Neural progenitor cell (in vitro differentiated cells): Measurements from ENCODE around the gene XAB2. TPM values are rescaled to one million over a fixed set of nuclear protein-coding genes. Genes with fewer than 3 reads are reported as not detected.
A peak's percentile ranks its signal among the peaks of the same experiment; 100 is the strongest.

Source experiments
- DNase-seq: peaks from one replicate; pipeline ENCODE4 v3.0.0-alpha.2; 2016; ENCODE audit warnings: low spot score
- H2AFZ ChIP-seq: fragments of 200-600 bp; sonication (generic); replicated peaks from 2 replicates; pipeline ENCODE4 v1.6.1; 2016; ENCODE audit warnings: antibody characterized with exemption
- H3F3A ChIP-seq: fragments of 200-600 bp; sonication (generic); 2 replicates; pipeline ENCODE4 v1.6.1; 2016; ENCODE audit warnings: antibody characterized with exemption, low read depth
- H3K27ac ChIP-seq: fragments of 200-600 bp; sonication (generic); 2 replicates; pipeline ENCODE4 v1.5.1; 2016; ENCODE audit warnings: mild to moderate bottlenecking
- H3K27me3 ChIP-seq: fragments of 200-600 bp; sonication (generic); 2 replicates; pipeline ENCODE4 v1.6.1; 2016; ENCODE audit warnings: mild to moderate bottlenecking, moderate library complexity
- H3K36me3 ChIP-seq: fragments of 200-600 bp; sonication (generic); 2 replicates; pipeline ENCODE4 v1.5.1; 2016
- H3K4me1 ChIP-seq: fragments of 200-600 bp; sonication (generic); 2 replicates; pipeline ENCODE4 v1.6.1; 2016; ENCODE audit warnings: mixed run types
- H3K4me2 ChIP-seq: fragments of 200-600 bp; sonication (generic); 2 replicates; pipeline ENCODE4 v1.6.1; 2016
- H3K4me3 ChIP-seq: fragments of 200-600 bp; sonication (generic); 2 replicates; pipeline ENCODE4 v1.5.1; 2016
- H3K79me2 ChIP-seq: fragments of 200-600 bp; sonication (generic); 2 replicates; pipeline ENCODE4 v1.6.1; 2016; ENCODE audit warnings: low read depth
- H3K9ac ChIP-seq: fragments of 200-600 bp; sonication (generic); 2 replicates; pipeline ENCODE4 v1.6.1; 2016
- H3K9me3 ChIP-seq: fragments of 200-600 bp; sonication (generic); 2 replicates; pipeline ENCODE4 v1.5.1; 2016; ENCODE audit warnings: low read depth
- H4K20me1 ChIP-seq: fragments of 200-600 bp; sonication (generic); 2 replicates; pipeline ENCODE4 v1.6.1; 2016; ENCODE audit warnings: low read depth
- H3K27ac Mint-ChIP-seq: 3 replicates; pipeline ENCODE4 v1.8.0; 2021; ENCODE audit warnings: mixed read lengths
- H3K27me3 Mint-ChIP-seq: 2 replicates; pipeline ENCODE4 v1.8.0; 2022; ENCODE audit warnings: low read depth, mild to moderate bottlenecking, inconsistent platforms, moderate library complexity, mixed read lengths; ENCODE audit not compliant: insufficient read depth
- H3K36me3 Mint-ChIP-seq: 3 replicates; pipeline ENCODE4 v1.8.0; 2021; ENCODE audit warnings: mixed read lengths
- H3K4me1 Mint-ChIP-seq: 3 replicates; pipeline ENCODE4 v1.8.0; 2021; ENCODE audit warnings: mixed read lengths
- H3K4me3 Mint-ChIP-seq: 3 replicates; pipeline ENCODE4 v1.8.0; 2021; ENCODE audit warnings: mild to moderate bottlenecking, moderate library complexity, mixed read lengths
- H3K9me3 Mint-ChIP-seq: 3 replicates; pipeline ENCODE4 v1.8.0; 2020; ENCODE audit warnings: mixed read lengths
- CTCF ChIP-seq: fragments of 200-600 bp; sonication (generic); IDR thresholded peaks from 2 replicates; pipeline ENCODE4 v1.5.1; 2017; ENCODE audit warnings: antibody characterized with exemption, mild to moderate bottlenecking
- EZH2 ChIP-seq: fragments of 200-600 bp; sonication (generic); IDR thresholded peaks from 2 replicates; pipeline ENCODE4 v1.6.1; 2017; ENCODE audit warnings: antibody characterized with exemption, mild to moderate bottlenecking, moderate library complexity
- EZH2phosphoT487 ChIP-seq: fragments of 200-600 bp; sonication (generic); IDR thresholded peaks from 2 replicates; pipeline ENCODE4 v1.6.1; 2017; ENCODE audit warnings: antibody characterized with exemption
- total RNA-seq: library from RNA; depleted of rRNA; stranded (reverse); fragments of >200 nt; gene quantifications from 2 replicates; pipeline ENCODE4 v1.2.3, GENCODE V29; 2015; ENCODE audit warnings: low replicate concordance

Gene XAB2
- total RNA-seq, 1 donor from 2014 or later, result 30.9 TPM

GRCh38 chr19:7600721-7601120, 28.6 kb downstream of the XAB2 start:
- Histone ChIP-seq H3F3A (peaks cover 7% of the 10 kb centered on the region), H3K4me2 (no peak overlapping the region), H3K36me3 (no peaks in the 10 kb centered on the region), H3K9me3 (no peaks in the 10 kb centered on the region), H3K79me2 (peaks cover 30% of the 10 kb centered on the region), H3K27me3 (peaks cover 8% of the 10 kb centered on the region), H3K27ac (no peak overlapping the region), H4K20me1 (peaks cover 55% of the 10 kb centered on the region), H2AFZ (no peak overlapping the region), H3K4me1 (peaks cover 3% of the 10 kb centered on the region), H3K9ac (no peak overlapping the region), H3K4me3 (no peak overlapping the region)
- H3K9me3 Mint-ChIP-seq, result no peaks in the 10 kb centered on the region
- no peak for TF ChIP-seq EZH2phosphoT487
- TF ChIP-seq CTCF, result no peak
- no peak for TF ChIP-seq EZH2
- H3K27me3 Mint-ChIP-seq, result peaks cover 11% of the 10 kb centered on the region
- no peak overlapping the region for H3K4me3 Mint-ChIP-seq
- DNase-seq, result no peak
- no peak overlapping the region for H3K27ac Mint-ChIP-seq
- H3K4me1 Mint-ChIP-seq, result peaks cover 6% of the 10 kb centered on the region
- H3K36me3 Mint-ChIP-seq, result no peaks in the 10 kb centered on the region

- no peak overlapping the region for H3K27ac Mint-ChIP-seq
- H3K79me2 ChIP-seq, result peaks cover 30% of the 10 kb centered on the region
- H3K9me3 ChIP-seq, result no peaks in the 10 kb centered on the region
- peaks cover 40% of the 10 kb centered on the region for H4K20me1 ChIP-seq
- DNase-seq, result no peak
- H3K27me3 ChIP-seq, result peaks cover 30% of the 10 kb centered on the region
- H3K4me1 ChIP-seq, result peaks cover 3% of the 10 kb centered on the region
- H3F3A ChIP-seq, result peaks cover 7% of the 10 kb centered on the region
- no peaks in the 10 kb centered on the region for H3K36me3 Mint-ChIP-seq
- TF ChIP-seq EZH2 (no peak), EZH2phosphoT487 (no peak), CTCF (no peak)
- H3K9ac ChIP-seq, result no peak overlapping the region
- H3K4me3 Mint-ChIP-seq, result peak overlapping the region; percentile 22
- H2AFZ ChIP-seq, result no peak overlapping the region
- no peaks in the 10 kb centered on the region for H3K9me3 Mint-ChIP-seq
- peaks cover 18% of the 10 kb centered on the region for H3K27me3 Mint-ChIP-seq
- H3K4me3 ChIP-seq, result no peak overlapping the region
- peaks cover 11% of the 10 kb centered on the region for H3K4me1 Mint-ChIP-seq
- no peak overlapping the region for H3K4me2 ChIP-seq
- no peak overlapping the region for H3K27ac ChIP-seq
- no peaks in the 10 kb centered on the region for H3K36me3 ChIP-seq
Observed at GRCh38 chr19:7598180-7598579, 31.2 kb downstream of the XAB2 start.

DNA sequence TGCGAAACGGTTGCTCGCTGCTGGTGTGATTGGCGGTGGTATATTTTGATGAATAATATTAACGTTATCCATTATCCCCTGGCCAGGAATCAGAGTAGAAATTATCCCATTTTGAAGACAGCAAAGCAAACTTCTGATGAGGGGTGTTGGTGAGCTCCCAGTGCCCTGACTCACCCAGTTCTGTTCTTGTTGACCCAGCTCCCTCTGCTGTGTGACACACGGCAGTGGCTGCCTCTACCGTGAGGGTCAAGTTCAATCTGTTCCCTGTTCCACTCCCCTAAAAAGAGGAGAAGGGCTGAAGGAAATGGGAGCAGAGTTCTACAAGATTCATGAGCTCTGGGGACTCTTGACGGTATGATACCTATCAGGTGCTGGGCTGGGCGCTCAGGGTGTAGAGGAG, 31.7 kb downstream of the XAB2 start:
- Histone ChIP-seq H3K9ac (no peak overlapping the region), H3K4me3 (no peak overlapping the region), H4K20me1 (peaks cover 36% of the 10 kb centered on the region), H3K79me2 (peaks cover 30% of the 10 kb centered on the region), H3F3A (peaks cover 7% of the 10 kb centered on the region), H3K36me3 (no peaks in the 10 kb centered on the region), H2AFZ (no peak overlapping the region), H3K27me3 (peaks cover 30% of the 10 kb centered on the region), H3K4me2 (no peak overlapping the region), H3K4me1 (peaks cover 3% of the 10 kb centered on the region), H3K27ac (no peak overlapping the region), H3K9me3 (no peaks in the 10 kb centered on the region)
- TF ChIP-seq CTCF (no peak), EZH2 (no peak), EZH2phosphoT487 (no peak)
- Mint-ChIP-seq H3K4me3 (peak overlapping the region; percentile 48), H3K9me3 (no peaks in the 10 kb centered on the region), H3K27me3 (peaks cover 18% of the 10 kb centered on the region), H3K27ac (no peak overlapping the region), H3K4me1 (peaks cover 11% of the 10 kb centered on the region), H3K36me3 (no peaks in the 10 kb centered on the region)
- no peak for DNase-seq
